GM21576 (cell line): ENCODE data around the gene AKT1S1.
"Not testable (repeated sequence)": the region's sequence is repeated elsewhere in the genome, so short reads cannot be mapped to it uniquely, and the experiment has no call there.

ENCODE experiments used
- ATAC-seq: cut with Tn5 transposase; IDR thresholded peaks from one replicate; pipeline ENCODE4 v1.9.1; 2021; ENCODE audit warnings: mild to moderate bottlenecking, moderate library complexity; ENCODE audit not compliant: unreplicated experiment

AKT1S1 gene

DNA sequence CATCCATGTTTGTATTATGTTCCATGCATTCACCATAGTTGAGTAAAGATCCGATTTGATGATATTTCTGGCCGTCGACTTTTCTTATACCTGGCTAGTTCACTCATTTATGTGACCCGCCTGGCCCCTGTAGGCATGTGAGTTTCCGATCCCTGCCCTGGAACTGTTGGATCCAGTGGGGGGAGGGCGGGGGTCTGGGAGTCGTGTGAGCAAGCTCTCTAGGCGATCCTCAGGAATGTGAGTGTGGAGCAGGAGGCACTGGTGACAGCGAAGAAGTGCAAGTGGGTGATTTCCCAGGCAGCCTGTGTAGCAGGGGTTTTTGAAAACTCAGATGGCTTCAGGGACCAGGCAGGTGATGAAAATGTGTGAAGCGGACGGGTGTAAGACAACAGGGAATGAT, 36.8 kb downstream of the AKT1S1 start:
- ATAC-seq: no peak

- no peak for ATAC-seq
Observed at GRCh38 chr19:49839713-49840112, 37.4 kb downstream of the AKT1S1 start.

- no peak for ATAC-seq
Observed at GRCh38 chr19:49838885-49839588, 38.1 kb downstream of the AKT1S1 start.

DNA sequence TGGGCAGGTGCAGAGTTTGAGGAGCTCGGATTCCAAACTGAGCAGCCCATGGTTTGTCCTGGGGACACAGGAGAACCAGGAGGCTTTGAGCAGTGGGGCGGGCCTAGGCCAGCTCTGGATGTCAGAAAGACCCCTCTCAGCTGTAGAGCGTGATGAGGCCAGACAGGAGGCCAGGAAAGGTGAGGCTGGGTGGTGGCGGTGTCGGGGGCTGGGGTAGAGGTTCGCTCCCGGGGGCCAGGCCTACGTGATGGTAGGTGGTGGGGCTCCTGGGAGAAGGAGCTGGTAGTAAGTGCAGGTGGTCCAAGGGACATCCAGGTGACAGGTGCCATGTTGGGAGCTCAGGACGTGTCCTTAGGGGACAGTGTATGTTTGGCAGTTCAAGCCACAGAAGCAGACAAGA, 39.7 kb downstream of the AKT1S1 start:
- ATAC-seq: no peak

- no peak for ATAC-seq
Observed at GRCh38 chr19:49837009-49837310, 40.2 kb downstream of the AKT1S1 start.

GRCh38 chr19:49836176-49837008, 40.8 kb downstream of the AKT1S1 start:
- ATAC-seq: no peak

DNA sequence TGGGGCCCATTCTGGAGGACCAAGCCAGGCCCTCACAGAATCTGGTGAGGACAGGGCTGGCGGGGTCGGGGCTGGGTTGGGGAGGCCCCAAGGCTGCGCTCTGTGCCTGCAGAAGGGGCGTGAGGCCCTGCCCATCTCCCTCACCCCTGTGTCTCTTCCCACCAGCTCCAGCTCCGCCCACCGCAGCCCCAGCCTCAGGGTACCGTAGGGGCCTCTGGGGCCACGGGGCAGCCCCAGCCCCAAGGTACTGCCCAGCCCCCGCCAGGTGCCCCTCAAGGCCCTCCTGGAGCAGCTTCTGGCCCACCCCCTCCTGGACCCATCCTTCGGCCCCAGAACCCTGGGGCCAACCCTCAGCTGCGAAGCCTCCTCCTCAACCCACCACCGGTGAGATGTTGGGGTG, 41.6 kb downstream of the AKT1S1 start:
- ATAC-seq: no peak

DNA sequence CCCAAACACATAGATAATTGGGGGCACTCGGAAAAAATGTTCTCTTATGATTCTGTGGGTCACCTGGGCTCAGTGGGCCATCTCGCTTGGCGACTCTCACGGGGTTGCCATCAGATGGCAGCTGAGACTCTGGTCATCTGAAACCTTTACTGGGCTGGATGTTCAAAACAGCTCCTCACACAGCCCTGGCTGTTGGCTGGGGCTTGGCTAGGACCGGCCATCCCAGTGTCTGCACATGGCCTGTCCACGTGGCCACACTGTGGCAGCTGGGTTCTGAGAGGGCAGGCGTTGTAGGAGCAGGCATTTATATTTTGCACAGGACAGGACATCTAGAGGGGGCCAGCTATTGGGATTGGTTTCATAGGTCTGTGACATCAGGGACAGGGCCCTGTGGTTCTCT, 43.6 kb downstream of the AKT1S1 start:
- no peak for ATAC-seq

- no peak for ATAC-seq
Observed at GRCh38 chr19:49832556-49832955, 44.6 kb downstream of the AKT1S1 start.

DNA sequence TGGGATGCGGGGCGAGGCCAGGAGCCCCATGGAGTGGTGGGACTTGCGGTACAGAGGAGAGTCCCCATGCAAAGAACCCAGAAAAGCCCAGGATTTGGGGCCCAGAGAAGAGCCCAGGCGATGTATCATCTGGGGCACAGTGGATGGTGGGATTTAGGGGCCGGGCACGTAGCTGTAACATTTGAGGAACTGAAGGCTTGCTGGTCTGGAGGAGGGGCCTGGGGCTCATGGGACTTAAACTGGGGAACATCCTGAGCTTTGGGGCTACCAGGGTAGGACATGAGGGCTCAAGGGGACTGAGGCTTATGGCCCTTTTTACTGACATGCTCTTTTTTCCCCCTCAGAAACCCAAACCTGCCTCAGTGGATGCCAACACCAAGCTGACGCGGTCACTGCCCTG, 45.6 kb downstream of the AKT1S1 start:
- no peak for ATAC-seq

- ATAC-seq: no peak
Observed at GRCh38 chr19:49830766-49831165, 46.4 kb downstream of the AKT1S1 start.

DNA sequence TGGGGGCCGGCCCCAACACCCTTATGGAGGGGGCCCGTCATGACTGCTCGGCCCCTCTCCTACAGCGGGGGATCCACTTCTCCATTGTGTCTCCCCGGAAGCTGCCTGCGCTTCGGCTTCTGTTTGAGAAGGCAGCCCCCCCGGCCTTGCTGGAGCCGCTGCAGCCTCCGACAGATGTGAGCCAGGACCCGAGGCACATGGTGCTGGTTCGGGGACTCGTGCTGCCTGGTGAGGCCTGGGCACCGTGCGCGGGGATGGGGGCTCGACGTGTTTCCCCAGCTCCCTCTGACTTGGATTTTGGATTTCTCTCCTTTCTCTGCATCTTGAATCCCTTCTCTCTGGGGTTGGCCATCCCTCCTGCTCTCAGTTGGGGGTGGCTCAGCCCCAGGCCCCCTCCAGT, 47.4 kb downstream of the AKT1S1 start:
- no peak for ATAC-seq

- no peak for ATAC-seq
Observed at GRCh38 chr19:49829200-49829599, 48.0 kb downstream of the AKT1S1 start.

GRCh38 chr19:49827034-49827433, 50.1 kb downstream of the AKT1S1 start:
- no peak for ATAC-seq

GRCh38 chr19:49824662-49825061, 52.5 kb downstream of the AKT1S1 start:
- no peak for ATAC-seq

- no peak for ATAC-seq
Observed at GRCh38 chr19:49823472-49823871, 53.7 kb downstream of the AKT1S1 start.

- no peak for ATAC-seq
Observed at GRCh38 chr19:49820125-49820524, 57.0 kb downstream of the AKT1S1 start.

DNA sequence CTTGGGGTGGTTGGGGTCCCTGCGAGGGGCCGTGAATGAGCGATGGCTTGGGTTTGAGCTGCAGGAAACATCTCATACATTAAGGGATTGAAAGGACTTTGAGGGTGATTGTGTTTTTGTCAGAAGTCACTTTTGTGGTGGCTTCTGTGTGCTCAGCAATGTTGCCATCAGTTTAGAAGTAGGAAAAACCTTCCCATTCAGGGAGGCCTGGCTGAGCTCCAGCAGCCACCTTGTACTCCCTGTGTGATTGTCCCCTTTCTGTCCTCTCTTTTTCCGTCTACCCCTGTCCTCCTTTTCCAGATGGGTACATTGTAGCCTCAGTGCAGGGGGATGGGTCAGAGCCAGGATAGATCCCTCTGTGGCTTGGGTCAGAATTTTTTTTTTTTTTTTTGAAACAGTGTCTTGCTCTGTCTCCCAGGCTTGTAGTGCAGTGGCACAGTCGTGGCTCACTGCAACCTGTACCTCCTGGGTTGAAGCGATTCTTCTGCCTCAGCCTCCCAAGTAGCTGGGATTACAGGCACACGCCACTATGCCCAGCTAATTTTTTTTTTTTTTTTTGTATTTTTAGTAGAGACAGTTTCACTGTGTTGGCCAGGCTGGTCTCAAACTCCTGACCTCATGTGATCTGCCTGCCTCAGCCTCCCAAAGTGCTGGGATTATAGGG, 57.6 kb downstream of the AKT1S1 start:
- ATAC-seq: not testable (repeated sequence)
